Activated T-cell treated with anti-CD3 and anti-CD28 coated beads, Interleukin-2, amount 50 U/mL, for 1 hour (primary cell): ENCODE data around the gene B4GALNT1.

Experiments
- DNase-seq: peaks from one replicate; pipeline ENCODE4 v3.0.0-alpha.2; 2020

The B4GALNT1 gene

DNA sequence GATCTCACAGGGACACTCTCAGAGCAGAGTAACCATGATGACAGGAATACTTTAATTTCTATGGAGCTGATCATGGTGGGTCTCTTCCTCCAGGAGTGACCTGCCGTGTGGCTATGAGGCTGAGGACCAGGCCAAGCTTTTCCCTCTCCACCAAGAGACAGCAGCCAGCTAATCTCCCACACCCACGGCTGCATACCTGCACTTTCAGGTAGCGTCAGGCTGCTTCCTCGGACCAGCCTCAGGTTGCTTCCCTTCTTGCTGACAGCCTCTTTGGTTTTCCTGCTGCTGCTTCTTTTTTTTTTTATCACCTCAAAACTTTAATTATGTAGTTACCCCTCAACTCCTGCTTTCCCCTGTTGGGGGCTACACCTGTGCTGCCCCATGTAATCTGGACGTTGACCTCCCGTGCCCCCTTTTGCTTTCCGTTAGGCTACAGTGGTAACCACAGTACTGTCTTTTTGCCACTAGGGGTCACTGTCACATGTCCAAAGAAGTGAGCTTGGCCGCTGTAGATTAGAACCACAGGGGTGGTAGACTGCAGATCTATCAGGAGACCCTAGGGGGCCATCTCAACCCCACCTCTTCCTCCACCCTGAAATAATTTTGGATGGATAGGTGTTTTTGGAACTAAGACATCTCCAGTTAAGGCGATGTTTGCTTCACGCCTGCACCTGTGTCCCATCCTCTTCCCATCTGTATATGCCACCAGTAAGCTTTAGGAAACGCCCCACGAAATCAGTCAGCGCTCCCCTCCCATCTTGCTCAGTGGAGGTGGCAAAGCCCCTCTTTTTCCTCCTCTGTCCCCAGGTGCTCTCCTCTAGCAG is 49.8 kb downstream of the B4GALNT1 start:
- DNase-seq, result peak; percentile 52

- no peak for DNase-seq
Observed at GRCh38 chr12:57582440-57582839, 50.6 kb downstream of the B4GALNT1 start.

DNA sequence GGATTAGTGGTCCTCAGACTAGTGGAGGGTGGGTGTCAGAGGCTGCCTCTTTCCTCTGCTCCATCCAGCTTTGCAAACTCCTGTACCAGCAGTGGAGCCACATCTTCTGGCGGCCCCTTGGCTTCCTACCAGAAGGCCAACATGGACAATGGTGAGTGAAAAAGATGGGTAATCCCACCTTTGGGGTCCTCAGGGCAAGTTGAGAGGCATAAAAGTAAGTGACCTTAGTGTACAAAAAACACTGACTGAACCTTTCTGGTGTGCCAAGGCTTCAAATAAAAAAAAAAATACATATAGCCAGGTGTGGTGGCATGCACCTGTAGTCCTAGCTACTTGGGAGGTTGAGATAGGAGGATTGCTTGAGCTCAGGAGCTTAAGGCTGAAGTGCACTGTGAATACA is 51.2 kb downstream of the B4GALNT1 start:
- no peak for DNase-seq

DNA sequence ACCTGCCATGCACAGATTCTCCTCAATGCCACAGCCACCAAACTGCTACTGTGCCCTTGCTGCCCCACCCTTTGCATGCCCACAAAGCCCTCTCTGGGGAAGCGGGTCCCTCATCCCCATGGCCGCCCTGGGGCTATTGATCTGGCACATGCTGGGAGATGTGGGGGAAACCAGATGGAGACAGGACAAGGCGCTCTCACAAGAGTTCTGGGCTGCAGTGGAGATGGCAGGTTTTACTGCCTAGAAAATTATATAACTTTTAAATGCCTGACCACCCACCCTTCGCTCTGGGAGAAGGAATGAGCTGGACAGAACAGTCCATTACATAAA is 52.6 kb downstream of the B4GALNT1 start:
- no peak for DNase-seq

GRCh38 chr12:57579677-57580465 is 53.1 kb downstream of the B4GALNT1 start:
- DNase-seq, result no peak

DNA sequence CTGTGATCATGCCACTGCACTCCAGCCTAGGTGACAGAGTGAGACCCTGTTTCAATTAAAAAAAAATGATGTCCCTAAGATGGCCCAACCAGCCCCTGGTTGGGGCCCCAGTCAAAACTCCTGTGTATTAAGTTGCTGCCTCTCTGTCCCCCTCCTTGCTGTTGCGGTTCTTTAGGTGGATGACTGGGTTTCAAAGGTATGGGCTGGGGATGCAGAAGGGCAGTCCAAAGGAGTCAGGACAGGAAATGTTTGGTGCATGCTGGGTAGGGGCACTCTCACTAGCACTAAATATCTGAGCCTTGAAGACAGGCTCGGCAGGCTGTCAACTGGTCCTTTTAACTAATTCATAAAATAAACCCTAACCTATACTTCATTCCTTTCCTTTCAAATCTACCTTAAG is 54.0 kb downstream of the B4GALNT1 start:
- no peak for DNase-seq

GRCh38 chr12:57577981-57578758 is 54.8 kb downstream of the B4GALNT1 start:
- DNase-seq, result no peak

GRCh38 chr12:57576613-57577160 is 56.3 kb downstream of the B4GALNT1 start:
- DNase-seq, result no peak
